K562 (cell line): ENCODE measurements around the gene AQP5. TPM values are rescaled to one million over a fixed set of nuclear protein-coding genes. Genes with fewer than 3 reads are reported as not detected.
A peak's percentile ranks its signal among the peaks of the same experiment; 100 is the strongest.

Source experiments
- ATAC-seq: fragments of 200-7000 bp; cut with Tn5 transposase; 3 replicates; pipeline ENCODE4 v1.9.1; 2020; ENCODE audit warnings: moderate library complexity
- BruUV-seq: library from RNA; stranded (reverse); fragments of 400-500 nt; replicated peaks from 2 replicates; lab custom pipeline; 2021; lab: Mats Ljungman, UMichigan
- CTCF ChIA-PET: fragments of 300-600 bp; formaldehyde crosslinking; extraction: SDS; loops from one replicate; lab custom pipeline; 2021; ENCODE audit warnings: low intra/inter-chr PET ratio; lab: Yijun Ruan, JAX
- POLR2A ChIA-PET: fragments of 300-600, 350-650 bp; sonication (Branson Sonifier 250); formaldehyde crosslinking; extraction: SDS; loops from one replicate; lab custom pipeline; 2021; ENCODE audit warnings: antibody characterized with exemption, inconsistent platforms; lab: Yijun Ruan, JAX
- DNase-seq, 4 experiments: peaks; one replicate each; pipeline versions ENCODE4 v3.0.0 to v3.0.0-alpha.2; 2011 to 2018; ENCODE audit warnings: low spot score in 3 of 4, mixed read lengths in 3 of 4; ENCODE audit errors: extremely low read depth in 1 of 4
- FAIRE-seq: peaks from 2 replicates; lab custom pipeline; 2011; peaks lifted over from hg19 to GRCh38; lab: Jason Lieb, UNC
- H2AFZ ChIP-seq: 2 replicates; pipeline ENCODE4 v1.6.0; 2011; ENCODE audit warnings: low read depth, low read length, control low read depth, inconsistent platforms
- H3K27ac ChIP-seq: fragments of 200-600 bp; 3 replicates; pipeline ENCODE4 v1.8.0; 2011; ENCODE audit warnings: low read depth, mild to moderate bottlenecking, control low read depth, inconsistent platforms, low read length, moderate library complexity, mixed read lengths; ENCODE audit errors: extremely low read depth
- H3K27me3 ChIP-seq, 2 experiments: fragments of 300-600 bp in 1 of 2; 2 replicates in 1 of 2; 3 replicates in 1 of 2; pipeline versions ENCODE4 v1.6.0 to v1.8.0; 2011; ENCODE audit warnings: inconsistent platforms in 2 of 2, low read length in 2 of 2, mild to moderate bottlenecking in 1 of 2, mixed read lengths in 1 of 2, moderate library complexity in 1 of 2; ENCODE audit not compliant: control insufficient read depth in 2 of 2, insufficient read depth in 2 of 2
- H3K36me3 ChIP-seq: fragments of 300-600 bp; 3 replicates; pipeline ENCODE4 v1.8.0; 2011; ENCODE audit warnings: mild to moderate bottlenecking, low read length, inconsistent platforms; ENCODE audit not compliant: control insufficient read depth, insufficient read depth
- H3K4me1 ChIP-seq, 2 experiments: fragments of 200-600 bp in 1 of 2; replicated peaks in 1 of 2; 2 replicates in 1 of 2; 3 replicates in 1 of 2; pipeline versions ENCODE4 v1.5.1 to v1.8.0; 2011; ENCODE audit warnings: inconsistent platforms in 2 of 2, low read length in 2 of 2, mild to moderate bottlenecking in 1 of 2, mixed read lengths in 1 of 2, moderate library complexity in 1 of 2; ENCODE audit not compliant: control insufficient read depth in 2 of 2, insufficient read depth in 2 of 2
- H3K4me2 ChIP-seq: 2 replicates; pipeline ENCODE4 v1.6.1; 2011; ENCODE audit warnings: low read length, control low read depth, inconsistent platforms, mixed read lengths; ENCODE audit not compliant: insufficient read depth
- H3K4me3 ChIP-seq: fragments of 200-600 bp; sonication (generic), shearing (Covaris generic); 2 replicates; pipeline ENCODE4 v1.5.1; 2016; ENCODE audit warnings: control low read depth, inconsistent platforms
- H3K79me2 ChIP-seq: fragments of 200-600 bp; 3 replicates; pipeline ENCODE4 v1.8.0; 2011; ENCODE audit warnings: low read length, inconsistent platforms; ENCODE audit not compliant: control insufficient read depth, insufficient read depth
- H3K9ac ChIP-seq, 2 experiments: 2 replicates each; pipeline versions ENCODE4 v1.6.0 to v1.6.1; 2011; ENCODE audit warnings: low read depth in 2 of 2, low read length in 2 of 2, control low read depth in 1 of 2, inconsistent platforms in 1 of 2, mild to moderate bottlenecking in 1 of 2, mixed read lengths in 1 of 2; ENCODE audit not compliant: insufficient read depth in 1 of 2
- H3K9me1 ChIP-seq: one replicate; pipeline ENCODE4 v1.6.0; 2011; ENCODE audit warnings: inconsistent platforms, mild to moderate bottlenecking, low read length, moderate library complexity; ENCODE audit not compliant: control insufficient read depth, insufficient read depth
- H3K9me3 ChIP-seq: replicated peaks from 2 replicates; pipeline ENCODE4 v1.5.1; 2011; ENCODE audit warnings: low read depth, low read length, inconsistent platforms; ENCODE audit not compliant: control insufficient read depth, insufficient read depth
- H4K20me1 ChIP-seq: replicated peaks from 2 replicates; pipeline ENCODE4 v1.6.1; 2011; ENCODE audit warnings: low read length, inconsistent platforms, mixed read lengths; ENCODE audit not compliant: control insufficient read depth, insufficient read depth
- BRD9 ChIP-seq: fragments of 450-650 bp; IDR thresholded peaks from 2 replicates; pipeline ENCODE4 v1.6.1; 2018; ENCODE audit warnings: low read depth; ENCODE audit not compliant: partially characterized antibody
- CBX2 ChIP-seq: fragments of 200-600 bp; sonication (generic); IDR thresholded peaks from one replicate; pipeline ENCODE4 v1.6.1; 2012; ENCODE audit warnings: mild to moderate bottlenecking, low read length, inconsistent platforms; ENCODE audit not compliant: insufficient read depth, poor library complexity, severe bottlenecking
- CBX8 ChIP-seq: fragments of 200-600 bp; sonication (generic); IDR thresholded peaks from 2 replicates; pipeline ENCODE4 v1.6.1; 2012; ENCODE audit warnings: borderline replicate concordance, mixed run types, low read depth, mild to moderate bottlenecking, moderate library complexity, mixed read lengths, low read length, control low read depth, inconsistent platforms; ENCODE audit not compliant: poor library complexity, severe bottlenecking; ENCODE audit errors: extremely low read depth
- DDX20 ChIP-seq: fragments of 450-650 bp; IDR thresholded peaks from 2 replicates; pipeline ENCODE4 v1.6.1; 2016; ENCODE audit warnings: missing genetic modification characterization, low read depth, mild to moderate bottlenecking, missing compliant biosample characterization, moderate library complexity
- FOXJ2 ChIP-seq: fragments of 200-800 bp; sonication (Bioruptor generic); IDR thresholded peaks from 2 replicates; pipeline ENCODE4 v1.6.1; 2016; ENCODE audit warnings: missing genetic modification characterization, missing compliant biosample characterization
- STAT5B ChIP-seq: fragments of 250-450 bp; sonication (Bioruptor Pico); IDR thresholded peaks from 2 replicates; pipeline ENCODE4 v1.8.0; 2021; ENCODE audit warnings: mild to moderate bottlenecking, inconsistent platforms
- TCFL5 ChIP-seq: fragments of 250-450 bp; sonication (Bioruptor Pico); conservative IDR thresholded peaks from 2 replicates; pipeline ENCODE4 v1.6.1; 2021; ENCODE audit warnings: mild to moderate bottlenecking, moderate library complexity, matching md5 sums
- ZNF232 ChIP-seq: sonication (generic); formaldehyde crosslinking; IDR thresholded peaks from 2 replicates; pipeline ENCODE4 v1.8.0; 2022; ENCODE audit warnings: mild to moderate bottlenecking, missing genetic modification reagents
- WGBS: fragments of 100-300 bp; shearing (Covaris generic); methylation state at CpG from one replicate; pipeline ENCODE4 v1.1.6; 2016; ENCODE audit warnings: low coverage, mixed read lengths; ENCODE audit not compliant: insufficient coverage; ENCODE audit errors: missing lambda C conversion rate; 5-methylcytosine and 5-hydroxymethylcytosine counted together
- in situ Hi-C: fragments of 300-500 bp; cut with MboI; formaldehyde crosslinking; loops from 4 replicates; pipeline ENCODE4 v1.15.0; 2018; ENCODE audit warnings: inconsistent platforms, mixed read lengths
- intact Hi-C: fragments of 100-400 bp; cut with micrococcal nuclease; formaldehyde crosslinking; loops from 2 replicates; pipeline ENCODE4 v1.14.2; 2022
- polyA plus RNA-seq, 8 experiments: library from polyadenylated mRNA; depleted of rRNA in 4 of 8; stranded (reverse) in 5 of 8; unstranded in 3 of 8; fragments of >200 nt; fragmentation: Nextera tagmentation in 2 of 8; fragmentation: Illumina TruSeq in 1 of 8; extraction: Ambion mirVana in 2 of 8; extraction: Trizol in 1 of 8; gene quantifications; 2 replicates each; pipeline versions ENCODE4 v1.2.1 to v1.2.3, GENCODE V29; 2011 to 2014; ENCODE audit warnings: inconsistent platforms in 1 of 8, missing spikeins in 1 of 8
- total RNA-seq, 7 experiments: library from RNA; depleted of rRNA in 6 of 7; stranded (reverse); fragments of >200 nt in 6 of 7; fragmentation: Illumina TruSeq in 2 of 7; extraction: Trizol in 2 of 7; gene quantifications; 2 replicates each; pipeline versions ENCODE4 v1.2.1 to v1.2.3, GENCODE V29; 2011 to 2021; ENCODE audit warnings: low replicate concordance in 1 of 7
- TF ChIP-seq, protein P1 (sequence below): fragments of 250-450 bp; sonication (Bioruptor Pico); IDR thresholded peaks from 2 replicates; pipeline ENCODE4 v1.4.0; 2020; ENCODE audit warnings: mild to moderate bottlenecking, moderate library complexity
- TF ChIP-seq, protein P2 (sequence below): sonication (generic); formaldehyde crosslinking; IDR thresholded peaks from 2 replicates; pipeline ENCODE4 v1.9.0; 2022; ENCODE audit warnings: mild to moderate bottlenecking, missing genetic modification reagents
- TF ChIP-seq, protein P3 (sequence below): fragments of 250-450 bp; sonication (Bioruptor Pico); IDR thresholded peaks from 2 replicates; pipeline ENCODE4 v1.6.1; 2021; ENCODE audit warnings: mild to moderate bottlenecking
- TF ChIP-seq, protein P4 (sequence below): fragments of 250-450 bp; sonication (Bioruptor Pico); IDR thresholded peaks from 2 replicates; pipeline ENCODE4 v1.8.0; 2022; ENCODE audit warnings: inconsistent platforms
- TF ChIP-seq, protein P5 (sequence below): sonication (generic); formaldehyde crosslinking; IDR thresholded peaks from 2 replicates; pipeline ENCODE4 v1.8.1; 2022; ENCODE audit warnings: missing genetic modification reagents

AQP5 gene
- total and polyA plus RNA-seq, 9 of the 15 experiments (the other 6 are each of a cell fraction or from before 2014, with no cell fraction given): not detected

DNA sequence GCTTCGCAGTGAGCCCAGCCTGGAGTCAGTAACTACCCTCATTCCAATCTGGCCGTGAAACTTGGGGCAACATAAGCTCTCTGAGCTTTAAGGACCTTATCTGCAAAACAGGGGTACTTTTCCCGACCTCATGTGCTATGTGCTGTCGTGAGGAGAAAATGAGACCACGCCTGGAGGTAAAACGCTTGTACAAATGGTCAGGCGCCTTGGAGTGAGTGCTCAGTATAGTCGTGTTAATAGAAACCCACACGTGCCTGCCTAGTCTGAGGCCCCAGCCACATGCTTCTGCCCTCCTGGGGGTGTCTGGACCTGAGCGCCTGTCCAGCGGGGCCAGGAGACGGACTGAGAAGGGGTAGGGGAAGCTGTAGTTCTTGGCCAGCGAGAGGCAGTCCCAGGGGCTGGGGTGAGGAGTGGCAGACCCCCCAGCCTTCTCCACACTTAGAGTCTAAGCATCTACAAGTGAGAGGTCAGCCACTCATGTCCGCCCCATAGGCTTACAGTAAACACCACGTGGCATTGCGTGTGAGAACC, 4.9 kb downstream of the AQP5 start:
- 7% methylated on average over 14 of the region's 16 CpGs for WGBS
- Histone ChIP-seq H3K27ac (no peak overlapping the region), H3K79me2 (no peaks in the 10 kb centered on the region), H3K4me2 (peak overlapping the region; percentile 94), H3K9me1 (no peaks in the 10 kb centered on the region), H3K9me3 (no peaks in the 10 kb centered on the region), H4K20me1 (peaks cover 13% of the 10 kb centered on the region; the same call in 1 of the 2 replicates), H3K36me3 (no peaks in the 10 kb centered on the region), H3K27me3 (peaks cover 24 to 63% of the 10 kb centered on the region in 2 experiments; a peak in 4 of 5 replicates), H3K4me3 (no peak overlapping the region), H3K9ac (peak overlapping the region; percentile 62 to 87; a peak in 2 of 4 replicates), H2AFZ (peak overlapping the region; percentile 100), H3K4me1 (peaks cover 12 to 26% of the 10 kb centered on the region in 2 experiments; a peak in 4 of 5 replicates)
- no peak for FAIRE-seq
- intact Hi-C loops (loop anchor here (1.0 to 2.0 kb wide), 5 partner anchors 90 to 212 kb away; no protein-coding TSS in a partner anchor), in situ Hi-C loops (loop anchor here (5.0 kb wide), 1 partner anchor 201 kb away; the partner anchor contains the start of gene CERS5)
- peak in 1 of 4 experiments; percentile 34 for DNase-seq
- no peak; the same call in 2 of the 3 replicates for ATAC-seq
- CTCF ChIA-PET: interaction anchor here (0.7 to 5.4 kb wide), 11 partner anchors 89 to 1005 kb away, joined by 3 to 43 read pairs (median 4); no protein-coding TSS in a partner anchor
- BruUV-seq: no TSS peak
- POLR2A ChIA-PET: interaction anchor here (0.6 to 2.1 kb wide), 3 partner anchors 17 to 337 kb away, joined by 3 to 11 read pairs (median 3); no protein-coding TSS in a partner anchor
- TF ChIP-seq TCFL5 (CRISPR knock-in tag): no peak
- TF ChIP-seq, protein P1, sequence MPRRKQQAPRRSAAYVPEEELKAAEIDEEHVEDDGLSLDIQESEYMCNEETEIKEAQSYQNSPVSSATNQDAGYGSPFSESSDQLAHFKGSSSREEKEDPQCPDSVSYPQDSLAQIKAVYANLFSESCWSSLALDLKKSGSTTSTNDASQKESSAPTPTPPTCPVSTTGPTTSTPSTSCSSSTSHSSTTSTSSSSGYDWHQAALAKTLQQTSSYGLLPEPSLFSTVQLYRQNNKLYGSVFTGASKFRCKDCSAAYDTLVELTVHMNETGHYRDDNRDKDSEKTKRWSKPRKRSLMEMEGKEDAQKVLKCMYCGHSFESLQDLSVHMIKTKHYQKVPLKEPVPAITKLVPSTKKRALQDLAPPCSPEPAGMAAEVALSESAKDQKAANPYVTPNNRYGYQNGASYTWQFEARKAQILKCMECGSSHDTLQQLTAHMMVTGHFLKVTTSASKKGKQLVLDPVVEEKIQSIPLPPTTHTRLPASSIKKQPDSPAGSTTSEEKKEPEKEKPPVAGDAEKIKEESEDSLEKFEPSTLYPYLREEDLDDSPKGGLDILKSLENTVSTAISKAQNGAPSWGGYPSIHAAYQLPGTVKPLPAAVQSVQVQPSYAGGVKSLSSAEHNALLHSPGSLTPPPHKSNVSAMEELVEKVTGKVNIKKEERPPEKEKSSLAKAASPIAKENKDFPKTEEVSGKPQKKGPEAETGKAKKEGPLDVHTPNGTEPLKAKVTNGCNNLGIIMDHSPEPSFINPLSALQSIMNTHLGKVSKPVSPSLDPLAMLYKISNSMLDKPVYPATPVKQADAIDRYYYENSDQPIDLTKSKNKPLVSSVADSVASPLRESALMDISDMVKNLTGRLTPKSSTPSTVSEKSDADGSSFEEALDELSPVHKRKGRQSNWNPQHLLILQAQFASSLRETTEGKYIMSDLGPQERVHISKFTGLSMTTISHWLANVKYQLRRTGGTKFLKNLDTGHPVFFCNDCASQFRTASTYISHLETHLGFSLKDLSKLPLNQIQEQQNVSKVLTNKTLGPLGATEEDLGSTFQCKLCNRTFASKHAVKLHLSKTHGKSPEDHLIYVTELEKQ (CRISPR knock-in tag): no peak
- no peak for TF ChIP-seq STAT5B (CRISPR knock-in tag)
- TF ChIP-seq CBX2: no peak
- TF ChIP-seq, protein P2, sequence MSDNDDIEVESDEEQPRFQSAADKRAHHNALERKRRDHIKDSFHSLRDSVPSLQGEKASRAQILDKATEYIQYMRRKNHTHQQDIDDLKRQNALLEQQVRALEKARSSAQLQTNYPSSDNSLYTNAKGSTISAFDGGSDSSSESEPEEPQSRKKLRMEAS (CRISPR knock-in tag): no peak
- TF ChIP-seq, protein P3, sequence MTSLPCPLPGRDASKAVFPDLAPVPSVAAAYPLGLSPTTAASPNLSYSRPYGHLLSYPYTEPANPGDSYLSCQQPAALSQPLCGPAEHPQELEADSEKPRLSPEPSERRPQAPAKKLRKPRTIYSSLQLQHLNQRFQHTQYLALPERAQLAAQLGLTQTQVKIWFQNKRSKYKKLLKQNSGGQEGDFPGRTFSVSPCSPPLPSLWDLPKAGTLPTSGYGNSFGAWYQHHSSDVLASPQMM (CRISPR knock-in tag): no peak
- TF ChIP-seq BRD9: no peak
- no peak for TF ChIP-seq DDX20
- no peak for TF ChIP-seq ZNF232 (CRISPR knock-in tag)
- TF ChIP-seq FOXJ2 (tag): no peak
- TF ChIP-seq, protein P4, sequence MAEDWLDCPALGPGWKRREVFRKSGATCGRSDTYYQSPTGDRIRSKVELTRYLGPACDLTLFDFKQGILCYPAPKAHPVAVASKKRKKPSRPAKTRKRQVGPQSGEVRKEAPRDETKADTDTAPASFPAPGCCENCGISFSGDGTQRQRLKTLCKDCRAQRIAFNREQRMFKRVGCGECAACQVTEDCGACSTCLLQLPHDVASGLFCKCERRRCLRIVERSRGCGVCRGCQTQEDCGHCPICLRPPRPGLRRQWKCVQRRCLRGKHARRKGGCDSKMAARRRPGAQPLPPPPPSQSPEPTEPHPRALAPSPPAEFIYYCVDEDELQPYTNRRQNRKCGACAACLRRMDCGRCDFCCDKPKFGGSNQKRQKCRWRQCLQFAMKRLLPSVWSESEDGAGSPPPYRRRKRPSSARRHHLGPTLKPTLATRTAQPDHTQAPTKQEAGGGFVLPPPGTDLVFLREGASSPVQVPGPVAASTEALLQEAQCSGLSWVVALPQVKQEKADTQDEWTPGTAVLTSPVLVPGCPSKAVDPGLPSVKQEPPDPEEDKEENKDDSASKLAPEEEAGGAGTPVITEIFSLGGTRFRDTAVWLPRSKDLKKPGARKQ (CRISPR knock-in tag): no peak
- no peak for TF ChIP-seq CBX8
- TF ChIP-seq, protein P5, sequence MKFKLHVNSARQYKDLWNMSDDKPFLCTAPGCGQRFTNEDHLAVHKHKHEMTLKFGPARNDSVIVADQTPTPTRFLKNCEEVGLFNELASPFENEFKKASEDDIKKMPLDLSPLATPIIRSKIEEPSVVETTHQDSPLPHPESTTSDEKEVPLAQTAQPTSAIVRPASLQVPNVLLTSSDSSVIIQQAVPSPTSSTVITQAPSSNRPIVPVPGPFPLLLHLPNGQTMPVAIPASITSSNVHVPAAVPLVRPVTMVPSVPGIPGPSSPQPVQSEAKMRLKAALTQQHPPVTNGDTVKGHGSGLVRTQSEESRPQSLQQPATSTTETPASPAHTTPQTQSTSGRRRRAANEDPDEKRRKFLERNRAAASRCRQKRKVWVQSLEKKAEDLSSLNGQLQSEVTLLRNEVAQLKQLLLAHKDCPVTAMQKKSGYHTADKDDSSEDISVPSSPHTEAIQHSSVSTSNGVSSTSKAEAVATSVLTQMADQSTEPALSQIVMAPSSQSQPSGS: no peak
